ENCODE measurements around the gene TTC34.

DNA sequence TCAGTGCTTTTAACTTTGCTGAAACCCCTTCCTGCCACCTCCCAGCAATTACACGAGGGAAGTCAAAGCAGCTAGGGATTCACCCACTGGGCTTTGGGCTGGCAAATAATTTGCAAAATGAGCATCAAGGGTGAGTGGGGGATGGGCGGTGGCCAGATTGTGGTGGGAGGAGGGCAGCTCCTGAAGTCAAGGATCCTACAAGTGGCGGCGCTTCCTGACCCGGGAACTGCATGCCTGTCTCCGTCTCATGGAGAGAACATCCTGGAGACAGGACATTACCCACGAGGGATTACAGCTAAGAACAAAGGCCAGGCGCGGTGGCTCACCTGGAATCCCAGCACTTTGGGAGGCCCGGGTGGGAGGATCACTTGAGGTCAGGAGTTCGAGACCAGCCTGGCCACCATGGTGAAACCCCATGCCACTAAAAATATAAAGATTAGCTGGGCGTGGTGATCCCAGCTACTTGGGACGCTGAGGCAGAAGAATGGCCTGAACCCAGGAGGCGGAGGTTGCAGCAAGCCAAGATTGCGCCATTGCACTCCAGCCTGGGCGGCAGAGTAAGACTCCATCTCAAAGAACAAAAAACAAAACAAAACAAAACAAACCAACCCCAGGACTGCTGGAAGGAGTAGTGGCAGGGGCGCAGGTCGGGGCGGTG, 12.9 kb downstream of the TTC34 start:
- TF ChIP-seq ZNF317 (CRISPR knock-in tag; IDR thresholded peaks at IDR 0.05; ENCODE audit: borderline replicate concordance, low read depth) (no peak), FOXK1 (CRISPR knock-in tag; IDR thresholded peaks at IDR 0.05) (no peak), SMAD3 (CRISPR knock-in tag; IDR thresholded peaks at IDR 0.05; ENCODE audit: borderline replicate concordance) (no peak), FOXJ3 (CRISPR knock-in tag; IDR thresholded peaks at IDR 0.05; ENCODE audit: borderline replicate concordance) (no peak)
- TF ChIP-seq, protein P1, sequence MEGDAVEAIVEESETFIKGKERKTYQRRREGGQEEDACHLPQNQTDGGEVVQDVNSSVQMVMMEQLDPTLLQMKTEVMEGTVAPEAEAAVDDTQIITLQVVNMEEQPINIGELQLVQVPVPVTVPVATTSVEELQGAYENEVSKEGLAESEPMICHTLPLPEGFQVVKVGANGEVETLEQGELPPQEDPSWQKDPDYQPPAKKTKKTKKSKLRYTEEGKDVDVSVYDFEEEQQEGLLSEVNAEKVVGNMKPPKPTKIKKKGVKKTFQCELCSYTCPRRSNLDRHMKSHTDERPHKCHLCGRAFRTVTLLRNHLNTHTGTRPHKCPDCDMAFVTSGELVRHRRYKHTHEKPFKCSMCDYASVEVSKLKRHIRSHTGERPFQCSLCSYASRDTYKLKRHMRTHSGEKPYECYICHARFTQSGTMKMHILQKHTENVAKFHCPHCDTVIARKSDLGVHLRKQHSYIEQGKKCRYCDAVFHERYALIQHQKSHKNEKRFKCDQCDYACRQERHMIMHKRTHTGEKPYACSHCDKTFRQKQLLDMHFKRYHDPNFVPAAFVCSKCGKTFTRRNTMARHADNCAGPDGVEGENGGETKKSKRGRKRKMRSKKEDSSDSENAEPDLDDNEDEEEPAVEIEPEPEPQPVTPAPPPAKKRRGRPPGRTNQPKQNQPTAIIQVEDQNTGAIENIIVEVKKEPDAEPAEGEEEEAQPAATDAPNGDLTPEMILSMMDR (IDR thresholded peaks at IDR 0.05), result no peak
- TF ChIP-seq, protein P2, sequence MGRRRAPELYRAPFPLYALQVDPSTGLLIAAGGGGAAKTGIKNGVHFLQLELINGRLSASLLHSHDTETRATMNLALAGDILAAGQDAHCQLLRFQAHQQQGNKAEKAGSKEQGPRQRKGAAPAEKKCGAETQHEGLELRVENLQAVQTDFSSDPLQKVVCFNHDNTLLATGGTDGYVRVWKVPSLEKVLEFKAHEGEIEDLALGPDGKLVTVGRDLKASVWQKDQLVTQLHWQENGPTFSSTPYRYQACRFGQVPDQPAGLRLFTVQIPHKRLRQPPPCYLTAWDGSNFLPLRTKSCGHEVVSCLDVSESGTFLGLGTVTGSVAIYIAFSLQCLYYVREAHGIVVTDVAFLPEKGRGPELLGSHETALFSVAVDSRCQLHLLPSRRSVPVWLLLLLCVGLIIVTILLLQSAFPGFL (CRISPR knock-in tag; IDR thresholded peaks at IDR 0.05; ENCODE audit: borderline replicate concordance), result no peak
- TF ChIP-seq, protein P3, sequence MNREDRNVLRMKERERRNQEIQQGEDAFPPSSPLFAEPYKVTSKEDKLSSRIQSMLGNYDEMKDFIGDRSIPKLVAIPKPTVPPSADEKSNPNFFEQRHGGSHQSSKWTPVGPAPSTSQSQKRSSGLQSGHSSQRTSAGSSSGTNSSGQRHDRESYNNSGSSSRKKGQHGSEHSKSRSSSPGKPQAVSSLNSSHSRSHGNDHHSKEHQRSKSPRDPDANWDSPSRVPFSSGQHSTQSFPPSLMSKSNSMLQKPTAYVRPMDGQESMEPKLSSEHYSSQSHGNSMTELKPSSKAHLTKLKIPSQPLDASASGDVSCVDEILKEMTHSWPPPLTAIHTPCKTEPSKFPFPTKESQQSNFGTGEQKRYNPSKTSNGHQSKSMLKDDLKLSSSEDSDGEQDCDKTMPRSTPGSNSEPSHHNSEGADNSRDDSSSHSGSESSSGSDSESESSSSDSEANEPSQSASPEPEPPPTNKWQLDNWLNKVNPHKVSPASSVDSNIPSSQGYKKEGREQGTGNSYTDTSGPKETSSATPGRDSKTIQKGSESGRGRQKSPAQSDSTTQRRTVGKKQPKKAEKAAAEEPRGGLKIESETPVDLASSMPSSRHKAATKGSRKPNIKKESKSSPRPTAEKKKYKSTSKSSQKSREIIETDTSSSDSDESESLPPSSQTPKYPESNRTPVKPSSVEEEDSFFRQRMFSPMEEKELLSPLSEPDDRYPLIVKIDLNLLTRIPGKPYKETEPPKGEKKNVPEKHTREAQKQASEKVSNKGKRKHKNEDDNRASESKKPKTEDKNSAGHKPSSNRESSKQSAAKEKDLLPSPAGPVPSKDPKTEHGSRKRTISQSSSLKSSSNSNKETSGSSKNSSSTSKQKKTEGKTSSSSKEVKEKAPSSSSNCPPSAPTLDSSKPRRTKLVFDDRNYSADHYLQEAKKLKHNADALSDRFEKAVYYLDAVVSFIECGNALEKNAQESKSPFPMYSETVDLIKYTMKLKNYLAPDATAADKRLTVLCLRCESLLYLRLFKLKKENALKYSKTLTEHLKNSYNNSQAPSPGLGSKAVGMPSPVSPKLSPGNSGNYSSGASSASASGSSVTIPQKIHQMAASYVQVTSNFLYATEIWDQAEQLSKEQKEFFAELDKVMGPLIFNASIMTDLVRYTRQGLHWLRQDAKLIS (CRISPR knock-in tag; IDR thresholded peaks at IDR 0.05; ENCODE audit: borderline replicate concordance), result no peak
